Mammary epithelial cell (primary cell): ENCODE results near the gene MICALL1.

Source experiments
- CTCF ChIP-seq, 2 donors: IDR thresholded peaks in 1 of 2; conservative IDR thresholded peaks in 1 of 2; 2 replicates each; pipeline ENCODE4 v1.5.1; 2011 to 2012; ENCODE audit warnings: inconsistent platforms in 2 of 2, low read length in 2 of 2, mild to moderate bottlenecking in 2 of 2, control low read depth in 1 of 2, low read depth in 1 of 2; ENCODE audit not compliant: insufficient read depth in 1 of 2; ENCODE audit errors: extremely low read depth in 1 of 2
- EZH2 ChIP-seq: IDR thresholded peaks from 2 replicates; pipeline ENCODE4 v1.6.1; 2012; ENCODE audit warnings: low read length, inconsistent platforms, borderline replicate concordance

GRCh38 chr22:37917874-37918548 lies 11.9 kb downstream of the MICALL1 start:
- TF ChIP-seq EZH2 (no peak), CTCF (conservative IDR thresholded peaks at IDR 0.05 in 1 of 2, IDR thresholded peaks at IDR 0.05 in 1 of 2; ENCODE audit: extremely low read depth in 1 of 2, insufficient read depth in 1 of 2, low read depth in 1 of 2, low read length in 2 of 2) (no peak)
